Type B pancreatic cell (in vitro differentiated cells): ENCODE results near the gene KCNQ2. TPM values are rescaled to one million over a fixed set of nuclear protein-coding genes. Genes with fewer than 3 reads are reported as not detected.

Experiments
- DNase-seq: peaks from one replicate; pipeline ENCODE4 v3.0.0; 2021; ENCODE audit warnings: mixed read lengths; ENCODE audit not compliant: unreplicated experiment; ENCODE audit errors: extremely low spot score
- H3K27ac Mint-ChIP-seq: 2 replicates; pipeline ENCODE4 v1.8.0; 2021; ENCODE audit warnings: mild to moderate bottlenecking, mixed read lengths
- H3K27me3 Mint-ChIP-seq: 2 replicates; pipeline ENCODE4 v1.8.0; 2021; ENCODE audit warnings: mixed read lengths
- H3K36me3 Mint-ChIP-seq: 2 replicates; pipeline ENCODE4 v1.8.0; 2021; ENCODE audit warnings: mixed read lengths
- H3K4me1 Mint-ChIP-seq: one replicate; pipeline ENCODE4 v1.8.0; 2021; ENCODE audit warnings: mixed read lengths; ENCODE audit not compliant: unreplicated experiment
- H3K4me3 Mint-ChIP-seq: 2 replicates; pipeline ENCODE4 v1.8.0; 2021; ENCODE audit warnings: mild to moderate bottlenecking, mixed read lengths
- H3K9me3 Mint-ChIP-seq: 2 replicates; pipeline ENCODE4 v1.8.0; 2021; ENCODE audit warnings: mixed read lengths
- CTCF ChIP-seq: fragments of 200-600 bp; sonication (generic); conservative IDR thresholded peaks from 2 replicates; pipeline ENCODE4 v1.5.0; 2021; ENCODE audit warnings: antibody characterized with exemption, mild to moderate bottlenecking
- total RNA-seq: library from RNA; stranded (reverse); gene quantifications from 2 replicates; pipeline ENCODE4 v1.2.1, GENCODE V29; 2021; ENCODE audit warnings: low replicate concordance

Gene KCNQ2
- total RNA-seq, 1 donor from 2014 or later: 47.3 TPM

GRCh38 chr20:63423751-63424150 lies 48.7 kb downstream of the KCNQ2 start:
- H3K9me3 Mint-ChIP-seq: no peaks in the 10 kb centered on the region
- DNase-seq: no peak
- H3K4me1 Mint-ChIP-seq: peaks cover 4% of the 10 kb centered on the region
- TF ChIP-seq CTCF: no peak
- no peak overlapping the region for H3K27ac Mint-ChIP-seq
- H3K36me3 Mint-ChIP-seq: no peaks in the 10 kb centered on the region
- H3K27me3 Mint-ChIP-seq: no peaks in the 10 kb centered on the region
- H3K4me3 Mint-ChIP-seq: no peak overlapping the region

- Mint-ChIP-seq H3K4me1 (peaks cover 4% of the 10 kb centered on the region), H3K4me3 (no peak overlapping the region), H3K27me3 (no peaks in the 10 kb centered on the region), H3K36me3 (no peaks in the 10 kb centered on the region), H3K27ac (no peak overlapping the region), H3K9me3 (no peaks in the 10 kb centered on the region)
- DNase-seq: no peak
- TF ChIP-seq CTCF: no peak
Observed at GRCh38 chr20:63422653-63423052, 49.8 kb downstream of the KCNQ2 start.

- no peak for DNase-seq
- Mint-ChIP-seq H3K4me3 (no peak overlapping the region), H3K4me1 (peaks cover 4% of the 10 kb centered on the region), H3K27ac (no peak overlapping the region), H3K9me3 (no peaks in the 10 kb centered on the region), H3K27me3 (no peaks in the 10 kb centered on the region), H3K36me3 (no peaks in the 10 kb centered on the region)
- no peak for TF ChIP-seq CTCF
Observed at GRCh38 chr20:63421913-63422312, 50.5 kb downstream of the KCNQ2 start.

GRCh38 chr20:63421094-63421692 lies 51.3 kb downstream of the KCNQ2 start:
- no peaks in the 10 kb centered on the region for H3K9me3 Mint-ChIP-seq
- no peaks in the 10 kb centered on the region for H3K27me3 Mint-ChIP-seq
- peaks cover 4% of the 10 kb centered on the region for H3K4me1 Mint-ChIP-seq
- no peak overlapping the region for H3K4me3 Mint-ChIP-seq
- DNase-seq: no peak
- TF ChIP-seq CTCF: no peak
- no peaks in the 10 kb centered on the region for H3K36me3 Mint-ChIP-seq
- no peak overlapping the region for H3K27ac Mint-ChIP-seq

GRCh38 chr20:63420359-63421093 lies 51.9 kb downstream of the KCNQ2 start:
- TF ChIP-seq CTCF: no peak
- H3K4me3 Mint-ChIP-seq: no peak overlapping the region
- H3K36me3 Mint-ChIP-seq: no peaks in the 10 kb centered on the region
- H3K27me3 Mint-ChIP-seq: no peaks in the 10 kb centered on the region
- H3K27ac Mint-ChIP-seq: no peak overlapping the region
- H3K4me1 Mint-ChIP-seq: peaks cover 4% of the 10 kb centered on the region
- no peaks in the 10 kb centered on the region for H3K9me3 Mint-ChIP-seq
- no peak for DNase-seq
